NCI-H446 treated with DMSO at 0.1 percent for 48 hours (cell line): ENCODE data around the gene DOCK4.

Source experiments
- DNase-seq: peaks from one replicate; lab custom pipeline; 2025; lab: John Stamatoyannopoulos, UW

Gene DOCK4

DNA sequence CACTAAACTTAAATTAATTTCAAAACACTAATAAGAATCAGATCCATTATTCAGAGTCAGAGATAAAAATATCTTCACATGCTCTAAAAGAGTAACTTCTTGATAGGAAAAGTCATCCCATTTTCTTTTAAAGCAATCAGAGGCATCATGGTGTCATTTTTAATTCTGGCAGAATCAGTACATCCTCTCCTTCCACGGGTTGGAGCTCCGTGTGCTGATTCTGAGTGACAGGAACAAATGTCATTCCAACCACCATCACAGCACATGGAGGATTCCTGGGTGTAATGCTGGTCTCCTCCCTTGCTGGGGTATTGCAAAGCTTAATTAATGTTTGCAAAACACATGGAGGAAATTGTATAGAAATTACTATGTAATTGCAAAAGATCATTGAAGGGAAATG lies 529.4 kb downstream of the DOCK4 start:
- DNase-seq = no peak
